ENCODE measurements around the gene KIAA1328.

Gene KIAA1328

GRCh38 chr18:36917907-36918306, 89.0 kb downstream of the KIAA1328 start:
- DNase-seq (ENCODE audit: low read depth): no peak
- H3K4me3 ChIP-seq (ENCODE audit: control insufficient read depth, low read depth, low read length): no peak overlapping the region
- TF ChIP-seq, protein P1, sequence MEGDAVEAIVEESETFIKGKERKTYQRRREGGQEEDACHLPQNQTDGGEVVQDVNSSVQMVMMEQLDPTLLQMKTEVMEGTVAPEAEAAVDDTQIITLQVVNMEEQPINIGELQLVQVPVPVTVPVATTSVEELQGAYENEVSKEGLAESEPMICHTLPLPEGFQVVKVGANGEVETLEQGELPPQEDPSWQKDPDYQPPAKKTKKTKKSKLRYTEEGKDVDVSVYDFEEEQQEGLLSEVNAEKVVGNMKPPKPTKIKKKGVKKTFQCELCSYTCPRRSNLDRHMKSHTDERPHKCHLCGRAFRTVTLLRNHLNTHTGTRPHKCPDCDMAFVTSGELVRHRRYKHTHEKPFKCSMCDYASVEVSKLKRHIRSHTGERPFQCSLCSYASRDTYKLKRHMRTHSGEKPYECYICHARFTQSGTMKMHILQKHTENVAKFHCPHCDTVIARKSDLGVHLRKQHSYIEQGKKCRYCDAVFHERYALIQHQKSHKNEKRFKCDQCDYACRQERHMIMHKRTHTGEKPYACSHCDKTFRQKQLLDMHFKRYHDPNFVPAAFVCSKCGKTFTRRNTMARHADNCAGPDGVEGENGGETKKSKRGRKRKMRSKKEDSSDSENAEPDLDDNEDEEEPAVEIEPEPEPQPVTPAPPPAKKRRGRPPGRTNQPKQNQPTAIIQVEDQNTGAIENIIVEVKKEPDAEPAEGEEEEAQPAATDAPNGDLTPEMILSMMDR (IDR thresholded peaks at IDR 0.05; ENCODE audit: control insufficient read depth, insufficient read depth, low read depth, low read length, missing control alignments): no peak

- no peak overlapping the region for H3K4me3 ChIP-seq (ENCODE audit: control insufficient read depth, low read depth, low read length)
- no peak for DNase-seq (ENCODE audit: low read depth)
- TF ChIP-seq, protein P1 (IDR thresholded peaks at IDR 0.05; ENCODE audit: control insufficient read depth, insufficient read depth, low read depth, low read length, missing control alignments): no peak
These were observed 100.7 kb downstream of the KIAA1328 start for GRCh38 chr18:36929601-36930000.

DNA sequence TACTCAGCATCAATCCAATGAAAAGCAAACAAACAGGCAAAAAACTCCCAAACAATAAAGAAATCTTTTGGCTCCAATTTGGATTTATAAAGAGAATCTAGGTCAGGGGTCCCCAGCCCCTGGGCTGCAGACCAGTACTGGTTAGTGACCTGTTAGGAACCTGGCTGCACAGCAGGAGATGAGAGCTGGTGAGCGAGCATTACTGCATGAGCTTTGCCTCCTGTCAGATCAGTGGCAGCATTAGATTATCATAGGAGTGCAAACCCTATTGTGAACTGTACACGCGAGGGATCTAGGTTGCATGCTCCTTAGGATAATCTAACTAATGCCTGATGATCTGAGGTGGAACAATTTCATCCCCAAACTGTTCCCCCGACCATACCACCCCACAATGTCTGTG, 102.2 kb downstream of the KIAA1328 start:
- DNase-seq (ENCODE audit: low read depth): no peak
- TF ChIP-seq, protein P1 (IDR thresholded peaks at IDR 0.05; ENCODE audit: control insufficient read depth, insufficient read depth, low read depth, low read length, missing control alignments): no peak
- no peak overlapping the region for H3K4me3 ChIP-seq (ENCODE audit: control insufficient read depth, low read depth, low read length)

DNA sequence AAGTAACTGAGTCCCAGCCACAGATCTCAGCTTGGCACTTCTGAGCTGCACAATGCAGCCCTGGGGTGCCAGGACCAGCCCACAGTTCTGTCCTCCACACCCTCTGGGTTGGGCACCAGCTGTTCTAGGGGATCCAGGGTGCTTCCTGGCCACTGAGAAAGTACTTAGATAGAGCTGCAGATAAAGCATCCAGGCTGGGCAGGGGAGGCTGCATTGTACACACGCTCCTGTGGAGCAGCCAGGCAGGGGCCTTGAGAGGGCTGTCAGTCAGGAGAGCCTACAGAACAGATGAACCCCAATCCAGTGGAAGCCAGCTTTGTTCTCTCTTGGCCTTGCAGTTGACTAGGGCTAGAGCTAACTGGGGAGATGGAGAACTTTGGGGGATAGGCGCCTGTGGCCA, 104.6 kb downstream of the KIAA1328 start:
- TF ChIP-seq, protein P1 (IDR thresholded peaks at IDR 0.05; ENCODE audit: control insufficient read depth, insufficient read depth, low read depth, low read length, missing control alignments): no peak
- no peak overlapping the region for H3K4me3 ChIP-seq (ENCODE audit: control insufficient read depth, low read depth, low read length)
- DNase-seq (ENCODE audit: low read depth): no peak

GRCh38 chr18:36934884-36935283, 106.0 kb downstream of the KIAA1328 start:
- TF ChIP-seq, protein P1 (IDR thresholded peaks at IDR 0.05; ENCODE audit: control insufficient read depth, insufficient read depth, low read depth, low read length, missing control alignments): no peak
- DNase-seq (ENCODE audit: low read depth): peak; percentile 67
- H3K4me3 ChIP-seq (ENCODE audit: control insufficient read depth, low read depth, low read length): no peak overlapping the region

DNA sequence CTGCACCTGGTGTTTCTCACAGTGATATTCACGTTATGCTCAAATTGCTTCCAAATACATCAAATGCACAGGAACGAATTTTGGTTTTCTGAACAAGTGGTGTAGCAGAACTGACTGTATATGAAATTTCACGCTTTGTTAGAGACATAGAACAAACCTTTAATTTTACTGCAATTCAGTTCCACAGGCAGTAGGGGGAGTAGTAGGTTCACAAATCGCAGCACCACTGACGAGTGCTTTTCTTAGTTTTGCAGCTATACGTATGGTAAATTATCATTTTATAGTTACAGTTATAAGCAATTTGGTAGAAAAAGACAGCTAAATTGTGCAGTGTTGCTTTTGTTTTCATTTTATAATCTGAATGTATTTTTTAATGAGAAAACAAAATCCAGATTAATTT, 113.3 kb downstream of the KIAA1328 start:
- H3K4me3 ChIP-seq (ENCODE audit: control insufficient read depth, low read depth, low read length): no peak overlapping the region
- TF ChIP-seq, protein P1 (IDR thresholded peaks at IDR 0.05; ENCODE audit: control insufficient read depth, insufficient read depth, low read depth, low read length, missing control alignments): peak; percentile 57
- DNase-seq (ENCODE audit: low read depth): no peak

DNA sequence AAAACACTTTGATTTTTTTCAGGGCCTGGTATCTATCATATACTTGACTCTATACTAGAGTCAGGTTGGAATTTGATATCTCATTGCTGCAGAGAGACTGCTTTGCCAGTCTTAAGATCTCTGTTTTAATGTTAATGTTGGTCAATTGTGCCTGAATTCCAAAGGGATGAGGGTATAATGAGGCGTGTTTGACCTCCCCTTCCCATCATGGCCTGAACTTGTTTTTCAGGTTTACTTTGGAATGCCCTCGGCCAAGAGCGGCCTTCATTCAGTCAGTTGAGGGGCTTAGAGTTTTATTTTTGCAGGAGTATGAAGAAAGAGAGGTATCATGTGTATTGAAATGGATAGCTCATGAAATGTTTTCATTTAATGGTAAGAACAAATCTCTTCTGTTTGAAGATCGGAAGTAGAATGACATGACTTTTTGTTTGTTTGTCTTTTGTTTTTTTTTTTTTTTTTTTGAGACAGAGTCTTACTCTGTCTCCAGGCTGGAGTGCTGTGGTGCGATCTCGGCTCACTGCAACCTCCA, 119.0 kb downstream of the KIAA1328 start:
- H3K4me3 ChIP-seq (ENCODE audit: control insufficient read depth, low read depth, low read length): no peak overlapping the region
- no peak for DNase-seq (ENCODE audit: low read depth)
- TF ChIP-seq, protein P1 (IDR thresholded peaks at IDR 0.05; ENCODE audit: control insufficient read depth, insufficient read depth, low read depth, low read length, missing control alignments): no peak
